Breast epithelium (tissue), 4 donors: ENCODE results near the gene TMEM234. TPM values are rescaled to one million over a fixed set of nuclear protein-coding genes. Genes with fewer than 3 reads are reported as not detected.

Experiments used
- DNase-seq, 2 donors: peaks; one replicate each; pipeline ENCODE4 v3.0.0-alpha.2; 2019; ENCODE audit warnings: low spot score in 2 of 2
- H3K27ac ChIP-seq, 2 donors: fragments of 200-600 bp; sonication (generic) in 1 of 2; one replicate each; pipeline ENCODE4 v1.5.1; 2016 to 2019; ENCODE audit warnings: mild to moderate bottlenecking in 1 of 2
- H3K27me3 ChIP-seq, 2 donors: fragments of 200-600 bp; sonication (generic) in 1 of 2; one replicate each; pipeline versions ENCODE4 v1.5.1 to v1.6.0; 2017 to 2019; ENCODE audit warnings: control low read depth in 1 of 2, mild to moderate bottlenecking in 1 of 2
- H3K36me3 ChIP-seq: fragments of 200-600 bp; one replicate; pipeline ENCODE4 v1.5.1; 2019
- H3K4me1 ChIP-seq, 2 donors: fragments of 200-600 bp; sonication (generic); one replicate each; pipeline ENCODE4 v1.5.1; 2016 to 2019; ENCODE audit warnings: control low read depth in 1 of 2
- H3K4me3 ChIP-seq, 3 donors: fragments of 200-600 bp; sonication (generic); 1 replicate in 2 of 3; 2 replicates in 1 of 3; pipeline ENCODE4 v1.5.1; 2016 to 2019; ENCODE audit warnings: mild to moderate bottlenecking in 3 of 3, moderate library complexity in 2 of 3
- H3K9me3 ChIP-seq, 2 donors: fragments of 200-600 bp; sonication (generic) in 1 of 2; one replicate each; pipeline ENCODE4 v1.5.1; 2016 to 2019; ENCODE audit warnings: control low read depth in 1 of 2
- CTCF ChIP-seq, 3 donors: fragments of 450-650 bp; IDR thresholded peaks; one replicate each; pipeline ENCODE4 v1.5.1; 2016 to 2017; ENCODE audit warnings: antibody characterized with exemption in 3 of 3, mild to moderate bottlenecking in 3 of 3, moderate library complexity in 3 of 3
- POLR2A ChIP-seq: fragments of 450-650 bp; IDR thresholded peaks from one replicate; pipeline ENCODE4 v1.6.1; 2016; ENCODE audit warnings: antibody characterized with exemption, mild to moderate bottlenecking, moderate library complexity
- POLR2AphosphoS5 ChIP-seq, 3 donors: sonication (generic); formaldehyde crosslinking; IDR thresholded peaks; one replicate each; pipeline ENCODE4 v1.6.1; 2017; ENCODE audit warnings: antibody characterized with exemption in 3 of 3
- intact Hi-C: fragments of 100-400 bp; cut with DNase I; formaldehyde crosslinking; loops from one replicate; pipeline ENCODE4 v1.15.1; 2023; ENCODE audit warnings: low total_unique reads
- total RNA-seq, 3 donors: library from RNA; depleted of rRNA; stranded (reverse); fragments of >200 nt; gene quantifications; one replicate each; pipeline ENCODE4 v1.1.0, GENCODE V29; 2016

Gene TMEM234
- total RNA-seq, 3 donors from 2014 or later, result 5.8 to 20.6 (median 13.4) TPM

GRCh38 chr1:32181563-32181962 is 40.6 kb downstream of the TMEM234 start:
- peak overlapping the region; percentile 91 to 98 for H3K27ac ChIP-seq
- H3K4me3 ChIP-seq, result peak overlapping the region; percentile 62 to 76 (median 71)
- H3K4me1 ChIP-seq, result peaks cover 0 to 21% of the 10 kb centered on the region in 2 donors

GRCh38 chr1:32181065-32181464 is 41.1 kb downstream of the TMEM234 start:
- H3K36me3 ChIP-seq, result no peaks in the 10 kb centered on the region
- no peaks in the 10 kb centered on the region for H3K9me3 ChIP-seq
- no peaks in the 10 kb centered on the region for H3K27me3 ChIP-seq
- peaks cover 0 to 21% of the 10 kb centered on the region in 2 donors for H3K4me1 ChIP-seq
- intact Hi-C loops, result no loop called here
- peak overlapping the region; percentile 91 to 98 for H3K27ac ChIP-seq
- TF ChIP-seq POLR2AphosphoS5 (IDR thresholded peaks at IDR 0.05) (no peak), CTCF (IDR thresholded peaks at IDR 0.05) (no peak), POLR2A (no peak)
- H3K4me3 ChIP-seq, result peak overlapping the region; percentile 62 to 76 (median 71)
- DNase-seq, result no peak

More at GRCh38 chr1:32181563-32181962, 40.6 kb downstream of the TMEM234 start:
- H3K9me3 ChIP-seq, result no peaks in the 10 kb centered on the region
- no peak for DNase-seq
- TF ChIP-seq POLR2AphosphoS5 (IDR thresholded peaks at IDR 0.05), result no peak
- TF ChIP-seq CTCF (IDR thresholded peaks at IDR 0.05), result no peak
- TF ChIP-seq POLR2A, result no peak
- no peaks in the 10 kb centered on the region for H3K27me3 ChIP-seq
- no peaks in the 10 kb centered on the region for H3K36me3 ChIP-seq
- intact Hi-C loops, result no loop called here

- peaks cover 0 to 21% of the 10 kb centered on the region in 2 donors for H3K4me1 ChIP-seq
- H3K27ac ChIP-seq, result peak overlapping the region; percentile 91 to 98
- intact Hi-C loops, result no loop called here
- no peaks in the 10 kb centered on the region for H3K9me3 ChIP-seq
- no peaks in the 10 kb centered on the region for H3K27me3 ChIP-seq
- no peak for DNase-seq
- peak overlapping the region; percentile 62 to 76 (median 71) for H3K4me3 ChIP-seq
- TF ChIP-seq CTCF (IDR thresholded peaks at IDR 0.05), result no peak
- peak in 1 of 3 donors; percentile 4 for TF ChIP-seq POLR2AphosphoS5 (IDR thresholded peaks at IDR 0.05)
- no peak for TF ChIP-seq POLR2A
- H3K36me3 ChIP-seq, result no peaks in the 10 kb centered on the region
Observed at GRCh38 chr1:32180186-32181060, 41.7 kb downstream of the TMEM234 start.

DNA sequence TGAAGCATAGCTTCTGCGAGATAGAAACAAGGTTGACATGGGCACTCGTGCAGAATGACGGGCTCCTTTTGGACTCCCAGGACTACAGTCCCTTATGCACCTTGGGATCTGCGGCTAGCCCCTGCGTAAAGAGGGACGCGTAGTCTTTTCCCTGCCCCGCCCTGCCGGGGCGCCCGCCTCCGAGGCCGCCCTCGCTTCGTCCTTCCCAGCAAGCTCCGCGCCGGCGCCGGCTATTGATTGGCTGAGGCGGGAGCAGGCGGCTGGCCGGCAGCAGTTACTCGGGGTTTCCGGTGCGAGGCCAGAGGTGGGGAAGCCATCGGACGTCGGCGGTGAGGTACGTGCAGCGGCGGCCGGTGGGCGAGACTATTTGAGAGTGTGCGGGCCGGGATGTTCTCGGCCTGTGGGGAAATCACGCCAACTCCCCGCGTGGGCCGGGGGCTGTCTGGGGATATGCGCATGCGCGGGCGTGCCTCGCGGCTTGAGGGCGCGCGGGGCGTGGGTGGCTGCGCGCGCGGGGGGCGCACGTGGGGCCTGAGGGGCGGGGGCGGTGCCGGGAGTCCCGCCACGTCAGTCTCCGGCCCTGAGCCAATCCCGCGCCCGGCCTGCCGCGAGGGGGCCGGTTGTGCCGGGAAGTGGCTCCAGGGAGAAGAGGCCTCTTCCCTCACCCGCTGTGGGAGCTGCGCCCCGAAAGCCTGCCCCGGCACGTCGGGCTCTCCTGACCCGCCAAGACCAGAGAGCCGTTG is 42.5 kb downstream of the TMEM234 start, which contains the start of gene TXLNA:
TXLNA (plus strand) TSS at position 233 of the 743 bp plus-strand sequence. CDS start 671 bp downstream, outside the sequence.
- peak; percentile 91 to 92 for DNase-seq
- Histone ChIP-seq H3K36me3 (no peaks in the 10 kb centered on the region), H3K27me3 (no peaks in the 10 kb centered on the region), H3K27ac (peak within 1 kb of the TSS; percentile 91 to 98), H3K4me3 (peak within 1 kb of the TSS; percentile 62 to 76 (median 71)), H3K9me3 (no peaks in the 10 kb centered on the region), H3K4me1 (peaks cover 0 to 21% of the 10 kb centered on the region in 2 donors)
- intact Hi-C loops, result no loop called here
- peak in 2 of 3 donors; percentile 12 to 27 for TF ChIP-seq CTCF (IDR thresholded peaks at IDR 0.05)
- no peak for TF ChIP-seq POLR2A
- peak; percentile 60 to 82 (median 73) for TF ChIP-seq POLR2AphosphoS5 (IDR thresholded peaks at IDR 0.05)
